Measurements from ENCODE around the gene OR6K2.

Gene OR6K2

GRCh38 chr1:158652721-158653334 is 47.6 kb downstream of the OR6K2 start:
- no peaks in the 10 kb centered on the region for H3K79me2 ChIP-seq (ENCODE audit: insufficient read depth, low read length)
- H3K4me2 ChIP-seq (ENCODE audit: insufficient read depth, low read length): no peak overlapping the region
- H2AFZ ChIP-seq (ENCODE audit: low read depth, low read length): no peak overlapping the region
- DNase-seq (no peak), ATAC-seq (ENCODE audit: insufficient read depth, low read depth) (no peak)
- H3K36me3 ChIP-seq (ENCODE audit: insufficient read depth, low read length): no peaks in the 10 kb centered on the region
- no peaks in the 10 kb centered on the region for H3K9me3 ChIP-seq (ENCODE audit: insufficient read depth, low read length, severe bottlenecking)
- H3K27ac ChIP-seq (ENCODE audit: low read length): no peak overlapping the region
- H4K20me1 ChIP-seq (ENCODE audit: insufficient read depth, low read length): no peaks in the 10 kb centered on the region
- no peaks in the 10 kb centered on the region; the same call in 1 of the 2 replicates for H3K4me1 ChIP-seq (ENCODE audit: insufficient read depth, low read length)
- no peak overlapping the region for H3K4me3 ChIP-seq (ENCODE audit: low read depth in 1 of 2, low read length in 2 of 2)
- TF ChIP-seq CTCF (IDR thresholded peaks at IDR 0.05; ENCODE audit: borderline replicate concordance, extremely low read depth, low read length, poor library complexity, severe bottlenecking): no peak
- TF ChIP-seq EZH2 (IDR thresholded peaks at IDR 0.05; ENCODE audit: borderline replicate concordance, low read depth, low read length, severe bottlenecking): no peak
- H3K9ac ChIP-seq (ENCODE audit: low read depth, low read length): no peak overlapping the region
- H3K27me3 ChIP-seq (ENCODE audit: insufficient read depth, low read length, poor library complexity): peaks cover 40% of the 10 kb centered on the region

Data from DND-41 (cell line).